GM18517 (cell line): ENCODE measurements around the gene GPR63.

ENCODE experiments used
- ATAC-seq: cut with Tn5 transposase; IDR thresholded peaks from one replicate; pipeline ENCODE4 v1.9.1; 2021; ENCODE audit warnings: mild to moderate bottlenecking, moderate library complexity; ENCODE audit not compliant: unreplicated experiment

GPR63 gene

DNA sequence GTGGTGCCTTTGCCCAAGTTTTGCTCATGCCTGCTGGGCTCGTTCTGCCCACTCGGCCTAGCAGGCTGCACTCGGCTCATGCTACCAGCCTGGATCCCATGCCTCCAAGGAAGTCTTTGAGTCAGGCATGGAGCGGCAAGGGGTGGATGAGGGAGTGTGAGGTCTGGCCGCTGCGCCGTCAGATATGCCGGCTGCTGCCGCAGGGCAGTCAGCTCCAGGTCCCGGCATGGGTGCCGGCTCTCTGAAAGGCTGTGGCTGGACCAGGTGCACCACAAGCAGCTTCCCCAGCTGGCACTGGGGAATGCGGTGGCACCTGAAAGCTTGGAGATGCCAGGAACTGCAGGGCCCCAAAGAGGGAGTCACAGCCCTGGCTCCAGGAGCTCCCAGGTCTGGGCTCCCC, 75.5 kb downstream of the GPR63 start:
- no peak for ATAC-seq

DNA sequence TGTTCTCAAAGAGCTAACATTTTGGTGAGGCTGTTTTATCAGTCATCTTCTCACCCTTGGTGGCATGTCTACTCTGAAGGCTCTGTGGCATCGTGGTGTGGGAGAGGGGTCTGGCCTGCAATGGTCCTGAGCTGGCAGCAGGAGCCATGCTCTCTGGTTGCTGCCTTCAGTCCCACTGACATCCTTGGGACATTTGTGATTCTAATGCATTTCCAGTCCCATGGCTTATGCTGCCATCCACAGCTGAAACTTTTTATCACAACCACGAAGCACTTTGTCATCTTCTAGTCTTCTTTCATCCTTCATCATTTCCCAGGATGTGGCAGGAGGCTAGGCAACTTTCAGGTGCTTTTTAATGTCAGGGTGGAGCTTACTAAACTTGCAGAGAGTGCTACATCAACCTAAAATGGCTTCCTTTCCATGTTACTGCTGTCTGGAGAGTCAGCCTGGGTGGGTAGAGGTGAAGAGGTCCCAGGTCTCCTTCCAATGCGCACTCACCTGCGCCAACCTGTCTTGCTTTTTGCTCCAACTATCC, 77.1 kb downstream of the GPR63 start:
- ATAC-seq = no peak

DNA sequence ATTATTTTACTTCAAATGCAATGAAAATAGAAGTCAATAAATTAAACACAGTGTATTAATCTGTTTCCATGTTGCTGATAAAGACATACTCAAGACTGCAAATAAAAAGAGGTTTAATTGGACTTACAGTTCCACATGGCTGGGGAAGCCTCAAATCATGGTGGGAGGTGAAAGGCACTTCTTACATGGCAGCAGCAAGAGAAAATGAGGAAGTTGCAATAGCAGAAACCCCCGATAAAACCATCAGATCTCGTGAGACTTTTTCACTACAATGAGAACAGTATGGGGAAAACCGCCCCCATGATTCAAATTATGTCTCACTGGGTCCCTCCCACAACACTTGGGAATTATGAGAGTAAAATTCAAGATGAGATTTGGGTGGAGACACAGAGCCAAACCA, 82.2 kb downstream of the GPR63 start:
- no peak for ATAC-seq

DNA sequence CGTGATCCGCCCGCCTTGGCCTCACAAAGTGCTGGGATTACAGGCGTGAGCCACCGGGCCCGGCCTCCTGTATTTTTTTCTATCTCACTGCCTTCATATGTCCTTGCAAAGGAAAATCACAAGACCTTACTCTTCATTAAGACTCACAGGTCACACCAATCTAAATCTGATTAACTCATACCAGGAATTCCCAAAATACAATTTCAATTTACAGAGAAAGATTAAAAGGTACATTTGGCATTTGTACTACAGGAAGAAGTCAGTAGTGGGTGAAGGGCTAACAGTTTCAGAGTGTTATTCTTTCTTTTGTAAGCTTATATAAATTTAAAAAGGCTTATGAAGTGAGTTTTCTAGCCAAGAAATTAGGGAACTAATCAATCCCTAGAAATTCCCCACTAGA, 87.4 kb downstream of the GPR63 start:
- ATAC-seq = no peak
